Astrocyte of the cerebellum (primary cell): ENCODE results near the gene NKX2-8.

ENCODE experiments used
- DNase-seq: peaks from one replicate; pipeline ENCODE4 v3.0.0-alpha.2; 2011; ENCODE audit warnings: low read depth
- H3K4me3 ChIP-seq: 2 replicates; pipeline ENCODE4 v1.5.1; 2011; ENCODE audit warnings: mild to moderate bottlenecking, low read depth, low read length, moderate library complexity
- CTCF ChIP-seq: IDR thresholded peaks from 2 replicates; pipeline ENCODE4 v1.5.1; 2012; ENCODE audit warnings: low read length, low read depth, moderate library complexity, mild to moderate bottlenecking; ENCODE audit errors: missing control alignments
- in situ Hi-C: cut with HindIII; loops from 2 replicates; pipeline ENCODE4 v1.10.0; 2017; ENCODE audit warnings: low sequenced_read_pairs

Gene NKX2-8

GRCh38 chr14:36591482-36591881 is 9.1 kb upstream of the NKX2-8 start:
- TF ChIP-seq CTCF: no peak
- no peak overlapping the region for H3K4me3 ChIP-seq
- no peak for DNase-seq
- in situ Hi-C loops: no loop called here

- no peak overlapping the region for H3K4me3 ChIP-seq
- in situ Hi-C loops: no loop called here
- TF ChIP-seq CTCF: no peak
- DNase-seq: no peak
Measured at GRCh38 chr14:36588788-36589187, 6.4 kb upstream of the NKX2-8 start.

GRCh38 chr14:36588119-36588518 is 5.7 kb upstream of the NKX2-8 start:
- H3K4me3 ChIP-seq: no peak overlapping the region
- no peak for DNase-seq
- no peak for TF ChIP-seq CTCF
- in situ Hi-C loops: no loop called here

GRCh38 chr14:36585100-36585499 is 2.7 kb upstream of the NKX2-8 start:
- no peak for TF ChIP-seq CTCF
- no peak for DNase-seq
- in situ Hi-C loops: no loop called here
- H3K4me3 ChIP-seq: no peak overlapping the region

- H3K4me3 ChIP-seq: no peak overlapping the region
- no peak for TF ChIP-seq CTCF
- in situ Hi-C loops: no loop called here
- DNase-seq: no peak
Measured at GRCh38 chr14:36583893-36584811, 1.7 kb upstream of the NKX2-8 start.

GRCh38 chr14:36583242-36583892 is 953 bp upstream of the NKX2-8 start:
- DNase-seq: no peak
- TF ChIP-seq CTCF: no peak
- no peak overlapping the region for H3K4me3 ChIP-seq
- in situ Hi-C loops: no loop called here
